ENCODE data around the gene ARFGEF3.

Gene ARFGEF3

GRCh38 chr6:138250053-138250452, 88.3 kb downstream of the ARFGEF3 start:
- no peak for DNase-seq
- Mint-ChIP-seq H3K36me3 (no peaks in the 10 kb centered on the region), H3K4me1 (no peaks in the 10 kb centered on the region), H3K27me3 (peaks cover 6% of the 10 kb centered on the region), H3K27ac (no peak overlapping the region), H3K4me3 (no peak overlapping the region), H3K9me3 (no peaks in the 10 kb centered on the region)
- CTCF ChIA-PET: no interaction called here

DNA sequence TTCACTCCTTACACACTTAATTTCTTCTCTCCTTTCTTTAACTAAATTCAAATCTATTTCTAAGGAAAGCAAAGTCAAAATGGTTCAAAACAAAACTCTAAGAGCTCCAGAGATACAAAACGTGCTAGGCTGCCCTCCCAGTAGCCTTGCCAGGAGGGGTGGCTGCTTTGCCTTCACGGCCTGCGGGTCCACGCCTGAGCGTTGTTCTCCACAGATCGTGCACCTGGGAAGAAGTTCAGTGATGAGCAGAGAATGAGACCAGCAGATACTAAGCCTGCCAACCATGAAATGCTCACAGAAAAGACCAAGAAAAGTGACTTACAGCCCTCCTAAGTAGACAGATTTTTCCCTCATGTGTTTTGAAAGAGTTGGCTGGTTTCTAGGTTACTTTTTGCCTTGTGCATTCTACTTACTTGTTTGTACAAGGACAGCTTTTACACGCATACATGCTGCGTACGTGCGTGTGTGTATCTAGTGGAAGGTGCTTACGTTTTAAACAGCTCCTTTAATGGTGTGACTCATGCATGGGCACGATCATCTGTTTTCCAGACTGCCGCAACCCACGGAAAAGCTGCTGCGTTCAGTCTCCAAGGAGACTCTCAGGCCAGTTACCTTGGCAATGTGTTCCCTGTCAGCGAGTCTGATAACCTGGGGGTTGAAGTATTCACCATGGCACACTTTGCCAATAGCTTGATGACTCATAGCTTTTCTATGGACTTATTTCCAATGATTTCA, 88.9 kb downstream of the ARFGEF3 start:
- H3K9me3 Mint-ChIP-seq: no peaks in the 10 kb centered on the region
- no peak overlapping the region for H3K27ac Mint-ChIP-seq
- CTCF ChIA-PET: no interaction called here
- H3K4me1 Mint-ChIP-seq: no peaks in the 10 kb centered on the region
- H3K36me3 Mint-ChIP-seq: no peaks in the 10 kb centered on the region
- DNase-seq: no peak
- no peak overlapping the region for H3K4me3 Mint-ChIP-seq
- H3K27me3 Mint-ChIP-seq: peaks cover 10% of the 10 kb centered on the region

- CTCF ChIA-PET: no interaction called here
- Mint-ChIP-seq H3K36me3 (no peaks in the 10 kb centered on the region), H3K4me3 (no peak overlapping the region), H3K9me3 (no peaks in the 10 kb centered on the region), H3K27ac (no peak overlapping the region), H3K4me1 (no peaks in the 10 kb centered on the region), H3K27me3 (peaks cover 10% of the 10 kb centered on the region)
- no peak for DNase-seq
Measured at GRCh38 chr6:138253731-138254130, 92.0 kb downstream of the ARFGEF3 start.

DNA sequence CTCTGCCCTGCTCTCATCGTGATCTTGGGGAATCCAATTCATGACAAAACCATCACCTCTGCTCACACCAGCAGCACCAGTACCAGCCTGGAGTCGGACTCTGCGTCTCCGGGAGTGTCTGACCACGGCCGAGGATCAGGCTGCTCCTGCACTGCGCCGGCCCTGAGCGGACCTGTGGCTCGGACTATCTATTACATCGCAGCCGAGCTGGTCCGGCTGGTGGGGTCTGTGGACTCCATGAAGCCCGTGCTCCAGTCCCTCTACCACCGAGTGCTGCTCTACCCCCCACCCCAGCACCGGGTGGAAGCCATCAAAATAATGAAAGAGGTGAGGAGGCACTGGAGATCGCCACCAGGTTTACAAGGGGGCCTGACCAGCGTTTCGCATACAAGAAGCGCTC, 93.7 kb downstream of the ARFGEF3 start:
- peaks cover 20% of the 10 kb centered on the region for H3K27me3 Mint-ChIP-seq
- no peaks in the 10 kb centered on the region for H3K4me1 Mint-ChIP-seq
- CTCF ChIA-PET: no interaction called here

GRCh38 chr6:138257638-138258040, 95.9 kb downstream of the ARFGEF3 start:
- Mint-ChIP-seq H3K4me1 (no peaks in the 10 kb centered on the region), H3K36me3 (no peaks in the 10 kb centered on the region), H3K4me3 (no peak overlapping the region), H3K27ac (no peak overlapping the region), H3K27me3 (peaks cover 17% of the 10 kb centered on the region), H3K9me3 (no peaks in the 10 kb centered on the region)
- DNase-seq: no peak
- CTCF ChIA-PET: interaction anchor here (1.4 kb wide), 1 partner anchor 141 kb away, joined by 3 read pairs; no protein-coding TSS in a partner anchor

More for the DNA sequence above, 93.7 kb downstream of the ARFGEF3 start:
- no peak overlapping the region for H3K27ac Mint-ChIP-seq
- no peaks in the 10 kb centered on the region for H3K36me3 Mint-ChIP-seq
- H3K9me3 Mint-ChIP-seq: no peaks in the 10 kb centered on the region
- H3K4me3 Mint-ChIP-seq: no peak overlapping the region
- no peak for DNase-seq

DNA sequence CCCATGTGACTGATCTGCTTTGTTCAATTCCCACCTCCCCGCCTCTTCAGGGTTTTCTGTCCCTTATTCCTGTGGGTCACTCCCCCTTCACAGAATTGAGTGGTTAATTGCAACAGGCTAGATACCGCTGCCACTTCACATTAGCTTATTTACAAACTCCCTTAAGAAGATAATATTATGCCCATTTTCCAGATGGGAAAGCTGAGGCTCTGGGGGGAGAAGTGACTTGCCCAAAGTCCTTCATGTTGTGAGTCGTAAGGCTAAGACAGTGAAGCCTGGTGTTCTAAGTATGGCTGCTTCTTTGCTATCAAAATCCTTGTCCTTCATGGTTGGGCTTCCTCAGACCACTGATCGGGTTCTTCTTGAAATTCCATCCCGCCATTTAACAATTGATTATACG, 96.5 kb downstream of the ARFGEF3 start:
- H3K4me3 Mint-ChIP-seq: no peak overlapping the region
- DNase-seq: no peak
- no peaks in the 10 kb centered on the region for H3K36me3 Mint-ChIP-seq
- no peak overlapping the region for H3K27ac Mint-ChIP-seq
- CTCF ChIA-PET: interaction anchor here (1.4 kb wide), 1 partner anchor 142 kb away, joined by 3 read pairs; no protein-coding TSS in a partner anchor
- H3K4me1 Mint-ChIP-seq: no peaks in the 10 kb centered on the region
- H3K9me3 Mint-ChIP-seq: no peaks in the 10 kb centered on the region
- H3K27me3 Mint-ChIP-seq: peaks cover 17% of the 10 kb centered on the region

GRCh38 chr6:138258991-138259390, 97.3 kb downstream of the ARFGEF3 start:
- CTCF ChIA-PET: interaction anchor here (1.4 kb wide), 1 partner anchor 143 kb away, joined by 3 read pairs; no protein-coding TSS in a partner anchor
- H3K4me3 Mint-ChIP-seq: no peak overlapping the region

DNA sequence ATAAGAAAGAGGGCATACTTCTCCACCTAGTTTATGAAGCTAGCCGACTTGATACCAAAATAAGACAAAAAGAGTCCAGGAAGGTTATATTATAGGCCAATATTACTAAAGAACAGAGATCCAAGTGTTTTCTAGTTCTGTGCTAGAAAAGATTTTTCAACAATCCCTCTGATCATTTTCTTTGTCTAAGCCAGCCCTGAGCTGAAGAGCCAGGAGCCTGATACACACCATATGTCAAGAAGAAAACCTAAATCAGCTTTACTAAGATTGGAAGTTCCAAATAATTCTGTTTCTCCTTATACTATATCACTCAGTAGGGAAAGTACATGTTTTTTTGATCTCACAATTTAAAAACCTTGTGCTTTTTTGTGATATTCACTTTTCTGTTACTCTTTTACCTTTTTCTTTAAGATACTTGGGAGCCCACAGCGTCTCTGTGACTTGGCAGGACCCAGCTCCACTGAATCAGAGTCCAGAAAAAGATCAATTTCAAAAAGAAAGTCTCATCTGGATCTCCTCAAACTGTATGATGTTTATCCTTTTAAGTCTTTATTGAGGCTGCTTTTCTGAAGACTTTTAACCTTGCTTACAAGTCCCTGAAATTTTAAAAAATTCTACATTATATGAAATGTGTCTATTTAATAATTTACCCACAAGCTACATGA, 99.5 kb downstream of the ARFGEF3 start:
- Mint-ChIP-seq H3K4me3 (no peak overlapping the region), H3K27ac (no peak overlapping the region), H3K9me3 (no peaks in the 10 kb centered on the region), H3K36me3 (no peaks in the 10 kb centered on the region), H3K4me1 (no peaks in the 10 kb centered on the region), H3K27me3 (peaks cover 15% of the 10 kb centered on the region)
- no peak for DNase-seq
- CTCF ChIA-PET: no interaction called here

More at GRCh38 chr6:138258991-138259390, 97.3 kb downstream of the ARFGEF3 start:
- no peak for DNase-seq
- H3K27me3 Mint-ChIP-seq: peaks cover 14% of the 10 kb centered on the region
- no peaks in the 10 kb centered on the region for H3K36me3 Mint-ChIP-seq
- H3K9me3 Mint-ChIP-seq: no peaks in the 10 kb centered on the region
- H3K27ac Mint-ChIP-seq: no peak overlapping the region
- no peaks in the 10 kb centered on the region for H3K4me1 Mint-ChIP-seq

GRCh38 chr6:138263963-138264362, 102.2 kb downstream of the ARFGEF3 start:
- Mint-ChIP-seq H3K9me3 (no peaks in the 10 kb centered on the region), H3K4me3 (no peak overlapping the region), H3K27ac (no peak overlapping the region), H3K4me1 (no peaks in the 10 kb centered on the region), H3K27me3 (peaks cover 17% of the 10 kb centered on the region), H3K36me3 (no peaks in the 10 kb centered on the region)
- CTCF ChIA-PET: no interaction called here
- DNase-seq: no peak

- H3K27me3 Mint-ChIP-seq: peaks cover 14% of the 10 kb centered on the region
- H3K27ac Mint-ChIP-seq: no peak overlapping the region
- no peaks in the 10 kb centered on the region for H3K4me1 Mint-ChIP-seq
- H3K9me3 Mint-ChIP-seq: no peaks in the 10 kb centered on the region
- no peak overlapping the region for H3K4me3 Mint-ChIP-seq
- no peaks in the 10 kb centered on the region for H3K36me3 Mint-ChIP-seq
- DNase-seq: no peak
- CTCF ChIA-PET: no interaction called here
Measured at GRCh38 chr6:138264372-138264880, 102.7 kb downstream of the ARFGEF3 start.

DNA sequence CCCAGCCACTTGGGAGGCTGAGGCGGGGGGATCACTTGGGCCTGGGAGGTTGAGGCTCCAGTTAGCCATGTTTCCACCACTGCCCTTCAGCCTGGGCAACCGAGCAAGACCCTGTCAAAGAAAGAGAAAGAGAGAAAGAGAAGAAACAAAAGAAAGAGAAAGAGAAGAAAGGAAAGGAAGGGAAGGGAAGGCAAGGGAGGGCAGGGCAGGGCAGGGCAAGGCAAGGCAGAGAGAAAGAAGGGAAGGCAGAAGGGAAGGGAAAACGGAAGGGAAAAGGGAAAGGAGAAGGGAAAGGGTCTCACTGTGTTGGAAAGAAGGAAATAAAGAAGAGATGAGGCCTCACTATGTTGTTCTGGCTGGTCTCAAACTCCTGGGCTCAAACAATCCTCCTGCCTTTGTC, 104.4 kb downstream of the ARFGEF3 start:
- H3K9me3 Mint-ChIP-seq: no peaks in the 10 kb centered on the region
- CTCF ChIA-PET: interaction anchor here (1.5 kb wide), 1 partner anchor 150 kb away, joined by 3 read pairs; no protein-coding TSS in a partner anchor
- H3K4me3 Mint-ChIP-seq: no peak overlapping the region

GRCh38 chr6:138267971-138268895, 106.5 kb downstream of the ARFGEF3 start:
- Mint-ChIP-seq H3K4me3 (no peak overlapping the region), H3K36me3 (no peaks in the 10 kb centered on the region), H3K27ac (no peak overlapping the region), H3K27me3 (peaks cover 14% of the 10 kb centered on the region), H3K4me1 (no peaks in the 10 kb centered on the region), H3K9me3 (no peaks in the 10 kb centered on the region)
- DNase-seq: no peak
- CTCF ChIA-PET: interaction anchor here (1.5 kb wide), 1 partner anchor 152 kb away, joined by 3 read pairs; no protein-coding TSS in a partner anchor

More for the DNA sequence above, 104.4 kb downstream of the ARFGEF3 start:
- Mint-ChIP-seq H3K4me1 (no peaks in the 10 kb centered on the region), H3K27ac (no peak overlapping the region), H3K36me3 (no peaks in the 10 kb centered on the region), H3K27me3 (peaks cover 14% of the 10 kb centered on the region)
- DNase-seq: no peak

- CTCF ChIA-PET: interaction anchor here (0.7 kb wide), 1 partner anchor 16 kb away, joined by 3 read pairs; no protein-coding TSS in a partner anchor
Measured at GRCh38 chr6:138271451-138271850, 109.7 kb downstream of the ARFGEF3 start.

More at GRCh38 chr6:138271451-138271850, 109.7 kb downstream of the ARFGEF3 start:
- H3K27ac Mint-ChIP-seq: no peak overlapping the region
- no peaks in the 10 kb centered on the region for H3K4me1 Mint-ChIP-seq
- peaks cover 8% of the 10 kb centered on the region for H3K27me3 Mint-ChIP-seq
- DNase-seq: no peak
- no peaks in the 10 kb centered on the region for H3K9me3 Mint-ChIP-seq
- H3K36me3 Mint-ChIP-seq: no peaks in the 10 kb centered on the region
- H3K4me3 Mint-ChIP-seq: no peak overlapping the region

Measured in activated naive CD4-positive, alpha-beta T cell treated with anti-CD3 and anti-CD28 coated beads, Interleukin-2, amount 10 ng/mL, durations not matched to agents 7 days and 5 days (primary cell).